B cell (primary cell): Measurements from ENCODE around the gene RIN2. TPM values are rescaled to one million over a fixed set of nuclear protein-coding genes. Genes with fewer than 3 reads are reported as not detected.
"Not testable (repeated sequence)": the region's sequence is repeated elsewhere in the genome, so short reads cannot be mapped to it uniquely, and the experiment has no call there.

Experiments used
- ATAC-seq: fragments of 200-7000 bp; cut with Tn5 transposase; one replicate; pipeline ENCODE4 v1.10.0; 2021; ENCODE audit warnings: low read depth, mild to moderate bottlenecking, moderate number of reproducible peaks, moderate library complexity
- CTCF ChIA-PET: fragments of 350-600 bp; sonication (Branson Sonifier 250); formaldehyde crosslinking; loops from one replicate; lab custom pipeline; 2021; ENCODE audit warnings: antibody characterized with exemption, inconsistent platforms; lab: Charles Lee
- POLR2A ChIA-PET: fragments of 350-600 bp; sonication (Branson Sonifier 250); formaldehyde crosslinking; loops from one replicate; lab custom pipeline; 2021; ENCODE audit warnings: antibody characterized with exemption; lab: Charles Lee
- DNase-seq: peaks from one replicate; pipeline ENCODE4 v3.0.0; 2013
- H2AFZ ChIP-seq: 2 replicates; pipeline ENCODE4 v1.6.1; 2012; ENCODE audit warnings: mild to moderate bottlenecking, low read depth, low read length; ENCODE audit not compliant: insufficient read depth, poor library complexity, severe bottlenecking
- H3K27ac ChIP-seq, 2 donors: 1 replicate in 1 of 2; 2 replicates in 1 of 2; pipeline ENCODE4 v1.5.1; 2012 to 2013; ENCODE audit warnings: low read length in 2 of 2, mild to moderate bottlenecking in 2 of 2, moderate library complexity in 1 of 2
- H3K27me3 ChIP-seq, 4 experiments: fragments of 200-600 bp in 1 of 4; sonication (generic) in 1 of 4; replicated peaks in 1 of 4; 1 replicate in 2 of 4; 2 replicates in 2 of 4; pipeline versions ENCODE4 v1.6.1 to v1.7.0; 2013 to 2016; ENCODE audit warnings: low read length in 3 of 4, mild to moderate bottlenecking in 2 of 4, mixed read lengths in 1 of 4, moderate library complexity in 1 of 4; ENCODE audit not compliant: insufficient read depth in 4 of 4, control insufficient read depth in 3 of 4; ENCODE audit errors: control extremely low read depth in 1 of 4
- H3K36me3 ChIP-seq, 2 experiments: replicated peaks in 1 of 2; 1 replicate in 1 of 2; 2 replicates in 1 of 2; pipeline versions ENCODE4 v1.6.1 to v1.7.1; 2013; ENCODE audit warnings: low read length in 1 of 2; ENCODE audit not compliant: insufficient read depth in 2 of 2, control insufficient read depth in 1 of 2; ENCODE audit errors: control extremely low read depth in 1 of 2, extremely low read depth in 1 of 2
- H3K4me1 ChIP-seq, 2 donors: fragments of 200-600 bp in 1 of 2; sonication (generic) in 1 of 2; 1 replicate in 1 of 2; 2 replicates in 1 of 2; pipeline versions ENCODE4 v1.5.1 to v1.6.1; 2013 to 2017; ENCODE audit warnings: low read length in 2 of 2; ENCODE audit not compliant: control insufficient read depth in 2 of 2, insufficient read depth in 2 of 2
- H3K4me2 ChIP-seq: replicated peaks from 2 replicates; pipeline ENCODE3; 2012; ENCODE audit warnings: mild to moderate bottlenecking, low read depth, low read length; ENCODE audit not compliant: poor library complexity, severe bottlenecking
- H3K4me3 ChIP-seq, 5 experiments: fragments of 200-600 bp in 1 of 5; sonication (generic) in 1 of 5; 1 replicate in 3 of 5; 2 replicates in 2 of 5; pipeline versions ENCODE4 v1.5.1 to v1.7.0; 2011 to 2016; ENCODE audit warnings: low read length in 4 of 5, mild to moderate bottlenecking in 4 of 5, low read depth in 2 of 5, control low read depth in 1 of 5, moderate library complexity in 1 of 5; ENCODE audit not compliant: insufficient read depth in 1 of 5; ENCODE audit errors: control extremely low read depth in 1 of 5, extremely low read depth in 1 of 5
- H3K79me2 ChIP-seq: fragments of 200-600 bp; sonication (generic); one replicate; pipeline ENCODE4 v1.6.0; 2016; ENCODE audit warnings: low read length; ENCODE audit not compliant: control insufficient read depth, insufficient read depth
- H3K9ac ChIP-seq: fragments of 200-600 bp; sonication (generic); 2 replicates; pipeline ENCODE4 v1.6.1; 2017; ENCODE audit warnings: mild to moderate bottlenecking, low read length, moderate library complexity
- H3K9me3 ChIP-seq, 3 donors: one replicate each; pipeline versions ENCODE4 v1.6.1 to v1.7.1; 2013; ENCODE audit warnings: low read length in 2 of 3; ENCODE audit not compliant: control insufficient read depth in 2 of 3, insufficient read depth in 1 of 3; ENCODE audit errors: control extremely low read depth in 1 of 3
- H4K20me1 ChIP-seq: 2 replicates; pipeline ENCODE4 v1.6.0; 2012; ENCODE audit warnings: mild to moderate bottlenecking, low read length; ENCODE audit not compliant: insufficient read depth, control insufficient read depth, poor library complexity, severe bottlenecking
- H3K27ac Mint-ChIP-seq: one replicate; pipeline ENCODE4 v1.8.0; 2021; ENCODE audit warnings: mixed read lengths
- H3K27me3 Mint-ChIP-seq: one replicate; pipeline ENCODE4 v1.8.0; 2021; ENCODE audit warnings: mixed read lengths
- H3K4me1 Mint-ChIP-seq: one replicate; pipeline ENCODE4 v1.8.0; 2021; ENCODE audit warnings: mixed read lengths
- H3K4me3 Mint-ChIP-seq: one replicate; pipeline ENCODE4 v1.8.0; 2021; ENCODE audit warnings: mixed read lengths
- H3K9me3 Mint-ChIP-seq: one replicate; pipeline ENCODE4 v1.8.0; 2022; ENCODE audit warnings: mixed read lengths; ENCODE audit not compliant: insufficient read depth
- CTCF ChIP-seq: fragments of 200-600 bp; IDR thresholded peaks from one replicate; pipeline ENCODE4 v1.8.0; 2022; ENCODE audit warnings: antibody characterized with exemption, mild to moderate bottlenecking
- EZH2 ChIP-seq: IDR thresholded peaks from 2 replicates; pipeline ENCODE4 v1.6.1; 2012; ENCODE audit warnings: borderline replicate concordance, low read depth, mild to moderate bottlenecking, moderate library complexity, low read length; ENCODE audit not compliant: insufficient read depth, poor library complexity, severe bottlenecking
- WGBS: methylation state at CpG from one replicate; pipeline ENCODE4 v1.1.5; 2013; ENCODE audit warnings: missing lambda C conversion rate; ENCODE audit not compliant: insufficient coverage; 5-methylcytosine and 5-hydroxymethylcytosine counted together
- intact Hi-C: fragments of 100-400 bp; cut with micrococcal nuclease; formaldehyde crosslinking; loops from one replicate; pipeline ENCODE4 v1.10.0; 2022
- polyA plus RNA-seq: library from polyadenylated mRNA; depleted of rRNA; stranded (reverse); fragments of >200 nt; gene quantifications from 2 replicates; pipeline ENCODE4 v1.2.3, GENCODE V29; 2012
- total RNA-seq, 2 donors: library from RNA; stranded (reverse); fragments of 120-200 nt in 1 of 2; gene quantifications; 1 replicate in 1 of 2; 2 replicates in 1 of 2; pipeline versions ENCODE4 v1.2.3 to v1.2.4, GENCODE V29; 2013 to 2022

Gene RIN2
- total and polyA plus RNA-seq, 2 donors (not counting 1 experiment from before 2014, with no cell fraction given): 0.15 to 0.32 TPM

- DNase-seq (peak; percentile 51), ATAC-seq (peak; percentile 41)
- Mint-ChIP-seq H3K27ac (no peak overlapping the region), H3K27me3 (no peaks in the 10 kb centered on the region), H3K4me3 (no peak overlapping the region), H3K9me3 (no peaks in the 10 kb centered on the region), H3K4me1 (peaks cover 15% of the 10 kb centered on the region)
- intact Hi-C loops: loop anchor here (1.0 to 2.0 kb wide), 3 partner anchors 110 to 174 kb away; no protein-coding TSS in a partner anchor
- H3K4me2 ChIP-seq: no peak overlapping the region
- H3K4me3 ChIP-seq: no peak overlapping the region
- H4K20me1 ChIP-seq: no peaks in the 10 kb centered on the region
- no peaks in the 10 kb centered on the region for H3K9me3 ChIP-seq
- WGBS: 92% methylated on average over 2 of the region's 4 CpGs
- H3K36me3 ChIP-seq: no peaks in the 10 kb centered on the region
- CTCF ChIA-PET: interaction anchor here (0.7 to 3.7 kb wide), 8 partner anchors 13 to 118 kb away, joined by 3 to 28 read pairs (median 4); no protein-coding TSS in a partner anchor
- POLR2A ChIA-PET: no interaction called here
- no peak overlapping the region for H2AFZ ChIP-seq
- no peak overlapping the region for H3K27ac ChIP-seq
- TF ChIP-seq CTCF (peak; percentile 56), EZH2 (no peak)
- no peaks in the 10 kb centered on the region for H3K27me3 ChIP-seq
- H3K9ac ChIP-seq: no peak overlapping the region
- H3K79me2 ChIP-seq: no peaks in the 10 kb centered on the region
- peaks cover 13 to 14% of the 10 kb centered on the region in 2 donors for H3K4me1 ChIP-seq
Measured at GRCh38 chr20:19802492-19803158, 44.6 kb downstream of the RIN2 start.

GRCh38 chr20:19806276-19806675 lies 48.2 kb downstream of the RIN2 start:
- H4K20me1 ChIP-seq, H3K36me3 ChIP-seq, H3K79me2 ChIP-seq, DNase-seq, H3K9ac ChIP-seq, H3K4me3 ChIP-seq, H3K27me3 ChIP-seq, H3K27ac Mint-ChIP-seq, ATAC-seq, H3K27ac ChIP-seq, H3K4me3 Mint-ChIP-seq, H3K4me2 ChIP-seq, H3K9me3 Mint-ChIP-seq, H2AFZ ChIP-seq, POLR2A ChIA-PET, H3K27me3 Mint-ChIP-seq, H3K9me3 ChIP-seq, intact Hi-C loops: not testable (repeated sequence)
- H3K4me1 ChIP-seq: peaks cover 13 to 16% of the 10 kb centered on the region in 2 donors
- WGBS: 95% methylated on average over 4 of the region's 7 CpGs
- CTCF ChIA-PET: interaction anchor here (0.7 to 1.6 kb wide), 5 partner anchors 14 to 144 kb away, joined by 3 to 9 read pairs (median 4); no protein-coding TSS in a partner anchor
- peaks cover 24% of the 10 kb centered on the region for H3K4me1 Mint-ChIP-seq
